ENCODE results near the gene ASIC2. TPM values are rescaled to one million over a fixed set of nuclear protein-coding genes. Genes with fewer than 3 reads are reported as not detected.

ASIC2 gene
- total RNA-seq, 1 donor from 2014 or later, result not detected

- TF ChIP-seq CTCF (IDR thresholded peaks at IDR 0.05), result no peak
These were observed 25.8 kb downstream of the ASIC2 start for GRCh38 chr17:33267271-33267790.

GRCh38 chr17:33266611-33267010, 26.5 kb downstream of the ASIC2 start:
- Histone ChIP-seq H3K27ac (no peak overlapping the region), H3K9me3 (no peaks in the 10 kb centered on the region), H3K4me3 (no peak overlapping the region), H3K36me3 (no peaks in the 10 kb centered on the region), H3K27me3 (no peaks in the 10 kb centered on the region), H3K4me1 (no peaks in the 10 kb centered on the region)
- no peak for DNase-seq (ENCODE audit: low spot score in 2 of 2)
- intact Hi-C loops (cut with DNase I), result no loop called here
- TF ChIP-seq CTCF (IDR thresholded peaks at IDR 0.05), result no peak

More at GRCh38 chr17:33267271-33267790, 25.8 kb downstream of the ASIC2 start:
- H3K9me3 ChIP-seq, result no peaks in the 10 kb centered on the region
- no peak overlapping the region for H3K27ac ChIP-seq
- intact Hi-C loops (cut with DNase I), result no loop called here
- H3K4me3 ChIP-seq, result no peak overlapping the region
- no peak for DNase-seq (ENCODE audit: low spot score in 2 of 2)
- no peaks in the 10 kb centered on the region for H3K27me3 ChIP-seq
- H3K4me1 ChIP-seq, result no peaks in the 10 kb centered on the region
- H3K36me3 ChIP-seq, result no peaks in the 10 kb centered on the region

GRCh38 chr17:33266116-33266515, 27.0 kb downstream of the ASIC2 start:
- no peak for DNase-seq (ENCODE audit: low spot score in 2 of 2)
- Histone ChIP-seq H3K4me1 (no peaks in the 10 kb centered on the region), H3K27ac (no peak overlapping the region), H3K4me3 (no peak overlapping the region), H3K36me3 (no peaks in the 10 kb centered on the region), H3K27me3 (no peaks in the 10 kb centered on the region), H3K9me3 (no peaks in the 10 kb centered on the region)
- intact Hi-C loops (cut with DNase I), result no loop called here
- no peak for TF ChIP-seq CTCF (IDR thresholded peaks at IDR 0.05)

GRCh38 chr17:33263396-33263795, 29.7 kb downstream of the ASIC2 start:
- DNase-seq (ENCODE audit: low spot score in 2 of 2), result no peak
- no peaks in the 10 kb centered on the region for H3K9me3 ChIP-seq
- H3K4me1 ChIP-seq, result no peaks in the 10 kb centered on the region
- no peak for TF ChIP-seq CTCF (IDR thresholded peaks at IDR 0.05)
- H3K27me3 ChIP-seq, result no peaks in the 10 kb centered on the region
- H3K27ac ChIP-seq, result no peak overlapping the region
- no peak overlapping the region for H3K4me3 ChIP-seq
- H3K36me3 ChIP-seq, result no peaks in the 10 kb centered on the region
- intact Hi-C loops (cut with DNase I), result no loop called here

- Histone ChIP-seq H3K36me3 (no peaks in the 10 kb centered on the region), H3K4me1 (no peaks in the 10 kb centered on the region), H3K9me3 (no peaks in the 10 kb centered on the region), H3K27ac (no peak overlapping the region), H3K4me3 (no peak overlapping the region), H3K27me3 (no peaks in the 10 kb centered on the region)
- no peak for DNase-seq (ENCODE audit: low spot score in 2 of 2)
- TF ChIP-seq CTCF (IDR thresholded peaks at IDR 0.05), result no peak
- intact Hi-C loops (cut with DNase I), result no loop called here
These were observed 30.6 kb downstream of the ASIC2 start for GRCh38 chr17:33262266-33263123.

Measured in ascending aorta (tissue), 2 donors.